ENCODE data around the gene VSIR. TPM values are rescaled to one million over a fixed set of nuclear protein-coding genes. Genes with fewer than 3 reads are reported as not detected.

VSIR gene
- total and polyA plus RNA-seq, 10 of the 15 experiments (the other 5 are each of a cell fraction or from before 2014, with no cell fraction given), result 0.19 to 12.5 (median 6.7) TPM

- Histone ChIP-seq H4K20me1 (ENCODE audit: control insufficient read depth, insufficient read depth) (no peaks in the 10 kb centered on the region), H3K79me2 (ENCODE audit: control insufficient read depth, insufficient read depth, low read length) (no peaks in the 10 kb centered on the region), H3K36me3 (ENCODE audit: control insufficient read depth in 2 of 2, insufficient read depth in 2 of 2, low read length in 1 of 2) (peaks cover 0 to 12% of the 10 kb centered on the region in 2 experiments; a peak in 3 of 4 replicates), H3K4me3 (no peak overlapping the region), H3K9me3 (replicated peaks; ENCODE audit: control insufficient read depth, insufficient read depth, low read length) (no peaks in the 10 kb centered on the region), H3K4me1 (ENCODE audit: control insufficient read depth, insufficient read depth, low read length) (peaks cover 3% of the 10 kb centered on the region; the same call in 1 of the 2 replicates), H3K27ac (ENCODE audit: control insufficient read depth, insufficient read depth) (no peak overlapping the region), H3K4me2 (ENCODE audit: control insufficient read depth, insufficient read depth) (no peak overlapping the region), H3K27me3 (replicated peaks in 1 of 2; ENCODE audit: control insufficient read depth in 2 of 2, insufficient read depth in 2 of 2, low read length in 1 of 2) (no peaks in the 10 kb centered on the region), H2AFZ (ENCODE audit: control insufficient read depth, low read depth, low read length) (no peak overlapping the region), H3K9ac (ENCODE audit: control insufficient read depth, insufficient read depth, low read length) (no peak overlapping the region)
- ChIA-PET POLR2A (interaction anchor here (1.0 to 1.5 kb wide), 2 partner anchors 23 to 149 kb away, joined by 4 read pairs; no protein-coding TSS in a partner anchor), CTCF (interaction anchor here (0.6 to 8.9 kb wide), 16 partner anchors 14 to 499 kb away, joined by 3 to 46 read pairs (median 4); partner anchors contain the start of gene VSIR), SMC1A (ENCODE audit: uncharacterized antibody, unreplicated experiment) (interaction anchor here (1.0 to 2.2 kb wide), 6 partner anchors 32 to 492 kb away, joined by 4 to 7 read pairs (median 4); partner anchors contain the start of gene VSIR), RAD21 (ENCODE audit: unreplicated experiment) (interaction anchor here (0.6 to 2.4 kb wide), 16 partner anchors 17 to 493 kb away, joined by 3 to 18 read pairs (median 4); partner anchors contain the start of genes SLC29A3 and VSIR)
- ATAC-seq (peak; percentile 99), DNase-seq (ENCODE audit: low read depth, low spot score) (no peak), FAIRE-seq (no peak)
- in situ Hi-C loops (cut with MboI), result loop anchor here (5.0 kb wide), 1 partner anchor 500 kb away; no protein-coding TSS in a partner anchor
- no TSS peak for BruUV-seq (replicated peaks)
- 60% methylated on average over 22 of the region's 22 CpGs for WGBS (ENCODE audit: insufficient coverage, insufficient replicate concordance, low lambda C conversion rate, missing lambda C conversion rate)
- intact Hi-C loops (cut with micrococcal nuclease; ENCODE audit: unreplicated experiment), result loop anchor here (1.0 to 5.0 kb wide), 3 partner anchors 86 to 493 kb away; partner anchors contain the start of gene SLC29A3
- TF ChIP-seq MYB (IDR thresholded peaks at IDR 0.05; ENCODE audit: borderline replicate concordance, low read depth, low read length) (no peak), BMI1 (IDR thresholded peaks at IDR 0.05; ENCODE audit: borderline replicate concordance) (no peak), BHLHE40 (IDR thresholded peaks at IDR 0.05; ENCODE audit: borderline replicate concordance in 1 of 2, low read depth in 2 of 2, low read length in 1 of 2) (no peak), KDM1A (IDR thresholded peaks at IDR 0.05; ENCODE audit: borderline replicate concordance) (no peak), CEBPB (IDR thresholded peaks at IDR 0.05; ENCODE audit: borderline replicate concordance in 1 of 2, low read depth in 2 of 2, low read length in 2 of 2) (no peak), PAX5 (IDR thresholded peaks at IDR 0.05; ENCODE audit: borderline replicate concordance, low read depth, low read length) (no peak), ZBTB11 (CRISPR knock-in tag; IDR thresholded peaks at IDR 0.05) (no peak), SMC3 (IDR thresholded peaks at IDR 0.05; ENCODE audit: borderline replicate concordance, low read length) (peak; percentile 91), TCF12 (IDR thresholded peaks at IDR 0.05; ENCODE audit: low read depth, low read length) (0 out of 2 replicates have a peak, but pooled peaks have one; percentile 17), MYC (IDR thresholded peaks at IDR 0.05; ENCODE audit: insufficient read depth, insufficient read length, insufficient replicate concordance, low read length, severe bottlenecking) (peak; percentile 49), SPI1 (IDR thresholded peaks at IDR 0.05; ENCODE audit: borderline replicate concordance, insufficient read depth, low read depth, low read length) (no peak), CREB1 (IDR thresholded peaks at IDR 0.05; ENCODE audit: low read depth) (no peak), MEF2B (IDR thresholded peaks at IDR 0.05; ENCODE audit: partially characterized antibody, poor library complexity, severe bottlenecking) (no peak), TBL1XR1 (IDR thresholded peaks at IDR 0.05; ENCODE audit: low read depth, low read length) (no peak), NFIC (IDR thresholded peaks at IDR 0.05; ENCODE audit: low read depth, low read length) (no peak)
- TF ChIP-seq, protein P1, sequence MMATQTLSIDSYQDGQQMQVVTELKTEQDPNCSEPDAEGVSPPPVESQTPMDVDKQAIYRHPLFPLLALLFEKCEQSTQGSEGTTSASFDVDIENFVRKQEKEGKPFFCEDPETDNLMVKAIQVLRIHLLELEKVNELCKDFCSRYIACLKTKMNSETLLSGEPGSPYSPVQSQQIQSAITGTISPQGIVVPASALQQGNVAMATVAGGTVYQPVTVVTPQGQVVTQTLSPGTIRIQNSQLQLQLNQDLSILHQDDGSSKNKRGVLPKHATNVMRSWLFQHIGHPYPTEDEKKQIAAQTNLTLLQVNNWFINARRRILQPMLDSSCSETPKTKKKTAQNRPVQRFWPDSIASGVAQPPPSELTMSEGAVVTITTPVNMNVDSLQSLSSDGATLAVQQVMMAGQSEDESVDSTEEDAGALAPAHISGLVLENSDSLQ (IDR thresholded peaks at IDR 0.05), result no peak
Measured at GRCh38 chr10:71812016-71812912, 38.9 kb upstream of the VSIR start.
